ENCODE results near the gene SIVA1.

SIVA1 gene

GRCh38 chr14:104732355-104732804 is 20.6 kb upstream of the SIVA1 start:
- ChIA-PET CTCF (interaction anchor here (0.6 kb wide), 1 partner anchor 20 kb away, joined by 3 read pairs; no protein-coding TSS in a partner anchor), POLR2A (no interaction called here)
- TF ChIP-seq NFRKB (IDR thresholded peaks at IDR 0.05) (no peak), L3MBTL2 (conservative IDR thresholded peaks at IDR 0.05) (no peak), PKNOX1 (IDR thresholded peaks at IDR 0.05) (no peak), CTBP1 (IDR thresholded peaks at IDR 0.05; ENCODE audit: borderline replicate concordance) (no peak), FOXK2 (IDR thresholded peaks at IDR 0.05) (no peak), SUZ12 (IDR thresholded peaks at IDR 0.05) (no peak), FOXA1 (IDR thresholded peaks at IDR 0.05) (no peak)
- DNase-seq (ENCODE audit: extremely low spot score) = no peak

- ChIA-PET POLR2A (interaction anchor here (1.5 kb wide), 1 partner anchor 19 kb away, joined by 6 read pairs; the partner anchor contains the start of gene SIVA1), CTCF (interaction anchor here (0.5 kb wide), 1 partner anchor 1435 kb away, joined by 3 read pairs; no protein-coding TSS in a partner anchor)
- no peak for DNase-seq (ENCODE audit: extremely low spot score)
- no peak for TF ChIP-seq FOXA1 (IDR thresholded peaks at IDR 0.05)
- TF ChIP-seq BHLHE40 (IDR thresholded peaks at IDR 0.05; ENCODE audit: borderline replicate concordance) = no peak
- no peak for TF ChIP-seq ZNF384 (IDR thresholded peaks at IDR 0.05)
- TF ChIP-seq SP1 (IDR thresholded peaks at IDR 0.05) = no peak
Observed at GRCh38 chr14:104732931-104733681, 19.8 kb upstream of the SIVA1 start.

- CTCF ChIA-PET = interaction anchor here (1.4 kb wide), 1 partner anchor 18 kb away, joined by 3 read pairs; no protein-coding TSS in a partner anchor
- no peak for TF ChIP-seq ZNF384 (IDR thresholded peaks at IDR 0.05)
- no peak for TF ChIP-seq LEF1 (IDR thresholded peaks at IDR 0.05; ENCODE audit: borderline replicate concordance)
- no peak for TF ChIP-seq ELF4 (IDR thresholded peaks at IDR 0.05)
- TF ChIP-seq SUZ12 (IDR thresholded peaks at IDR 0.05) = no peak
- no peak for TF ChIP-seq HDGF (IDR thresholded peaks at IDR 0.05; ENCODE audit: borderline replicate concordance)
- TF ChIP-seq PKNOX1 (IDR thresholded peaks at IDR 0.05) = no peak
- TF ChIP-seq L3MBTL2 (conservative IDR thresholded peaks at IDR 0.05) = no peak
- POLR2A ChIA-PET = interaction anchor here (1.5 kb wide), 1 partner anchor 18 kb away, joined by 6 read pairs; the partner anchor contains the start of gene SIVA1
- no peak for DNase-seq (ENCODE audit: extremely low spot score)
Observed at GRCh38 chr14:104734051-104734587, 18.8 kb upstream of the SIVA1 start.

GRCh38 chr14:104734601-104734990 is 18.4 kb upstream of the SIVA1 start:
- POLR2A ChIA-PET = interaction anchor here (1.5 kb wide), 1 partner anchor 18 kb away, joined by 6 read pairs; the partner anchor contains the start of gene SIVA1
- CTCF ChIA-PET = interaction anchor here (1.4 kb wide), 1 partner anchor 18 kb away, joined by 3 read pairs; no protein-coding TSS in a partner anchor
- DNase-seq (ENCODE audit: extremely low spot score) = no peak
- TF ChIP-seq NFRKB (IDR thresholded peaks at IDR 0.05) (no peak), L3MBTL2 (conservative IDR thresholded peaks at IDR 0.05) (no peak)

- DNase-seq (ENCODE audit: extremely low spot score) = no peak
- TF ChIP-seq FOXA1 (IDR thresholded peaks at IDR 0.05) (no peak), L3MBTL2 (conservative IDR thresholded peaks at IDR 0.05) (no peak), CTBP1 (IDR thresholded peaks at IDR 0.05; ENCODE audit: borderline replicate concordance) (no peak), ARNT (IDR thresholded peaks at IDR 0.05) (no peak), HDGF (IDR thresholded peaks at IDR 0.05; ENCODE audit: borderline replicate concordance) (no peak), TARDBP (IDR thresholded peaks at IDR 0.05) (no peak), FOXM1 (IDR thresholded peaks at IDR 0.05; ENCODE audit: borderline replicate concordance) (no peak), BHLHE40 (IDR thresholded peaks at IDR 0.05; ENCODE audit: borderline replicate concordance) (no peak), SUZ12 (IDR thresholded peaks at IDR 0.05) (no peak), FOXK2 (IDR thresholded peaks at IDR 0.05) (no peak), NFRKB (IDR thresholded peaks at IDR 0.05) (no peak), SP1 (IDR thresholded peaks at IDR 0.05) (no peak), ELF4 (IDR thresholded peaks at IDR 0.05) (no peak), LEF1 (IDR thresholded peaks at IDR 0.05; ENCODE audit: borderline replicate concordance) (no peak)
- ChIA-PET POLR2A (interaction anchor here (2.8 kb wide), 1 partner anchor 17 kb away, joined by 16 read pairs; the partner anchor contains the start of gene SIVA1), CTCF (interaction anchor here (1.4 kb wide), 1 partner anchor 17 kb away, joined by 3 read pairs; no protein-coding TSS in a partner anchor)
Observed at GRCh38 chr14:104734991-104735779, 17.8 kb upstream of the SIVA1 start.

- no peak for DNase-seq (ENCODE audit: extremely low spot score)
- POLR2A ChIA-PET = interaction anchor here (2.8 kb wide), 1 partner anchor 16 kb away, joined by 16 read pairs; the partner anchor contains the start of gene SIVA1
- TF ChIP-seq FOXK2 (IDR thresholded peaks at IDR 0.05) (no peak), BHLHE40 (IDR thresholded peaks at IDR 0.05; ENCODE audit: borderline replicate concordance) (no peak), FOXM1 (IDR thresholded peaks at IDR 0.05; ENCODE audit: borderline replicate concordance) (no peak), HDGF (IDR thresholded peaks at IDR 0.05; ENCODE audit: borderline replicate concordance) (no peak), ARNT (IDR thresholded peaks at IDR 0.05) (no peak), TARDBP (IDR thresholded peaks at IDR 0.05) (no peak), NFRKB (IDR thresholded peaks at IDR 0.05) (no peak), LEF1 (IDR thresholded peaks at IDR 0.05; ENCODE audit: borderline replicate concordance) (no peak)
- CTCF ChIA-PET = interaction anchor here (1.4 kb wide), 1 partner anchor 16 kb away, joined by 3 read pairs; no protein-coding TSS in a partner anchor
Observed at GRCh38 chr14:104735830-104736642, 16.9 kb upstream of the SIVA1 start.
